Non-pigmented ciliary epithelial cell (primary cell): ENCODE results near the gene FSTL3.
"Not testable (repeated sequence)": the region's sequence is repeated elsewhere in the genome, so short reads cannot be mapped to it uniquely, and the experiment has no call there.

ENCODE experiments used
- DNase-seq: peaks from one replicate; pipeline ENCODE4 v3.0.0-alpha.2; 2010; ENCODE audit warnings: low read depth

FSTL3 gene

DNA sequence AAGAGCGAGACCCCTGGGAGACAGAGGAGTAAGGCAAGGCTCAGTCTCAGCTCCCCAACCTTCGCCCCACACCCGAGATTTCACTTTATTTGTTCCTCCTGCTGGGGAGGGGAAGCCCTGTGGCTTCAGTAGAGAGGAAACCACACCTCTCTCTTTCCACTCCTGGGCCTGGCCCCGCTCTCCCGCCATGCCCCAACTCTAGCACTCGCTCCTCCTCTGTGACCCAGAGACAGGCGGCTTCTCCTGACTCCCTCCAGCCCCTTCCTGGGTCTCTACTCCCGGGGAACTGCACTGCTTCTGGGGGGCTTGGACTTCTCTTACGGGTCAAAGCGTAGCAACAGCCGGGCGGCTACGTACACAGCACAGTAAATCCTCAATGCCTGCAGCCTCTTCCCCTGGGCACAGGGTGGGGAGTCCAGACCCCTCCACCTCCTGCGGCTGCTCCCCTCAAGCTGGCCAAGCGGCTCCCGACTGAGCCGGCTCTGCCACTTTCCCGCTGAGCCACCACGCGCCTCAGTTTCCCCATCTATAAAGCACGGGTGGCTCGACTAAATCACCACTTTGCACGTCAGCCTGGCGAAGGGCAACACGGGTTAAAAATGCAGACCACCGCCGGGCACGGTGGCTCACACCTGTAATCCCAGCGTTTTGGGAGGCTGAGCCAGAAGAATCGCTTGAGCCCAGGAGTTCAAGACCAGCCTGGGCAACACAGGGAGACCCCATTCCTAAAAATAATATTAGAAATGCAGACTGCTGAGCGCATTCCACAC is 14.6 kb upstream of the FSTL3 start:
- DNase-seq = no peak

GRCh38 chr19:662207-662961 is 13.8 kb upstream of the FSTL3 start:
- no peak for DNase-seq

GRCh38 chr19:662962-663681 is 13.1 kb upstream of the FSTL3 start, which contains the start of gene RNF126:
TSS of gene RNF126 (minus strand) at chr19:663214. CDS start at chr19:663121, 93 bp downstream.
- DNase-seq = no peak

- no peak for DNase-seq
Observed at GRCh38 chr19:663682-664117, 12.5 kb upstream of the FSTL3 start.

GRCh38 chr19:664913-665443 is 11.2 kb upstream of the FSTL3 start:
- no peak for DNase-seq

DNA sequence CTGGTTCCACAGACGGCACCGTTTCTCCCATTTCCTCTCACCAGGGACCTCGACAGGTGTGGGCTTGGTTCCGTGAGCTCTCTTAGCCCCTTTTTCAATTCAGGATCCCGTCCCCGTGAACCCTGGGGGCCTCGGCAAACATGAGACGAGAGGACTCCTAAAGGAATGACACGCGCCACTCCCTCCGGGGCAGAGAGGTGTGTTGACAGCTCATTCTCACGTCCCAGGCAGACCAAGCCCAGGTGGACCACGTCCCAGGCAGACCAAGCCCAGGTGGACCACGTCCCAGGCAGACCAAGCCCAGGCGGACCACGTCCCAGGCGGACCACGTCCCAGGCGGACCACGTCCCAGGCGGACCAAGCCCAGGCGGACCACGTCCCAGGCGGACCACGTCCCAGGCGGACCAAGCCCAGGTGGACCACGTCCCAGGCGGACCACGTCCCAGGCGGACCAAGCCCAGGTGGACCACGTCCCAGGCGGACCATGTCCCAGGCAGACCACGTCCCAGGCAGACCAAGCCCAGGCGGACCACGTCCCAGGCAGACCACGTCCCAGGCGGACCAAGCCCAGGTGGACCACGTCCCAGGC is 9.1 kb upstream of the FSTL3 start:
- DNase-seq = not testable (repeated sequence)

DNA sequence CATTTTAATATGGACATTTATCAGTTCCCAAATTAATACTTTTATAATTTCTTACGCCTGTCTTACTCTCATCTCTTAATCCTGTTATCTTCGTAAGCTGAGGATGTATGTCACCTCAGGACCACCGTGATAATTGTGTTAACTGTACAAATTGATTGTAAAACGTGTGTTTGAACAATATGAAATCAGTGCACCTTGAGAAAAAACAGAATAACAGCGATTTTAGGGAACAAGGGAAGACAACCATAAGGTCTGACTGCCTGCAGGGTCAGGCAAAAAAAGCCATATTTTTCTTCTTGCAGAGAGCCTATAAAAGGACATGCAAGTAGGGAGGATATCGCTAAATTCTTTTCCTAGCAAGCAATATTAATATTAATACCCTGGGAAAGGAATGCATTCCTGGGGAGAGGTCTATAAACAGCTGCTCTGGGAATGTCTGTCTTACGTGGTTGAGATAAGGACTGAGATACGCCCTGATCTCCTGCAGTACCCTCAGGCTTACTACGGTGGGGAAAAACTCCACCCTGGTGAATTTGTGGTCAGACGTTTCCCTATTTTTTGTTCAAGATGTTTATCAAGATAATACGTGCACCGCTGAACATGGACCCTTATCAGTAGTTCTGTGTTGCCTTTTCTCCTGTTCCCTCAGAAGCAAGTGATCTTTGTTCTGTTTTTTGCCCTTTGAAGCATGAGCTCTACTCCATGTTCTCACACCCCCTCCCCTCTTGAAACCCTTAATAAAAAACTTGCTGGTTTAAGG is 7.3 kb upstream of the FSTL3 start:
- DNase-seq = not testable (repeated sequence)

- DNase-seq = no peak
Observed at GRCh38 chr19:670609-671075, 5.5 kb upstream of the FSTL3 start.

DNA sequence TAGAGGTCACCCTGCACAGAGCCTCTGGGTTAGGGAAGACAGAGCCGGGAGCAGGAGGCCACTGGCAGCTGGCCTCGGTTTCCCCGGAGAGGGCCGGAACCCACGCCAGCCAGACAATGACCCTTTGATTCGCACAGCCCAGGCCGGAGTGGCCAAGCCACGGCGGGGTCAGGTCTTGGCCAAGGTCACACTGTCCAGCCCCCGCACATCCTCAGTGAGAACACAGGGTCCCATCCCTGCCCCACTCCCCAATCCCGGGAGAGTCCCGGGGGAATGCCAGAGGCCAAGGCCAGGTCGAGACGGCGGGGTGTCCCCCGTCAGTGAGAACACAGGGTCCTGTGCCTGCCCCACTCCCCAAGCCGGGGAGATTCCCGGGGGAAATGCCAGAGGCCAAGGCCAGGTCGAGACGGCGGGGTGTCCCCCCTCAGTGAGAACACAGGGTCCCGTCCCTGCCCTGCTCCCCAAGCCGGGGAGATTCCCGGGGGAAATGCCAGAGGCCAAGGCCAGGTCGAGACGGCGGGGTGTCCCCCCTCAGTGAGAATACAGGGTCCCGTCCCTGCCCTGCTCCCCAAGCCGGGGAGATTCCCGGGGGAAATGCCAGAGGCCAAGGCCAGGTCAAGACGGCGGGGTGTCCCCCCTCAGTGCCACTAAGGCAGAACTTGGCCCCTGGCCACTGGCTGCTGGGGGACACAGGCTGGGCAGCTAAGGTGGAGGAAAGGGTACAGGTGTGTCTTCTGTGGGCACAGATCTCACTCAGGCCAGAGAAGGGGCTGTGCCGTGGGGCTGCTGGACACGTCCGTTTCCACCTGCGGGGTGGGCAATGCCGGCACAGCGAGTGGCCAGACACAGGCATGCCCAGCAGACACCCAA is 1.7 kb upstream of the FSTL3 start:
- no peak for DNase-seq

DNA sequence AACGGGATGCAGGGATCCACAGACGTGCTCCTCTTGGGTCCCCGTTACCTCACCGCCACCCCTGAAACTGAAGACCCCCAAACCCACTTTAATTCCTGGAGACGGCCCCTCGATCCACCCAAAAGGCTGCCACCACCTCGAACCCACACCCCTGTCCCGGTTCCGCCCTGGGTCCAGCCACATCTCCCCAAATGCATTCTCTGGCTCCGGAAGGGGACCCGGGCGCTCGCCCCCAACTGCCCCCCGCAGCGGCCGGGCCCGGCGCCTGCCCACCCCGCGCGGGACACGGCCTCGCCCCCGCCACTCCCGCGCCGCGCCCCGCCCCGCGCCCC is 219 bp upstream of the FSTL3 start:
- DNase-seq = no peak

DNA sequence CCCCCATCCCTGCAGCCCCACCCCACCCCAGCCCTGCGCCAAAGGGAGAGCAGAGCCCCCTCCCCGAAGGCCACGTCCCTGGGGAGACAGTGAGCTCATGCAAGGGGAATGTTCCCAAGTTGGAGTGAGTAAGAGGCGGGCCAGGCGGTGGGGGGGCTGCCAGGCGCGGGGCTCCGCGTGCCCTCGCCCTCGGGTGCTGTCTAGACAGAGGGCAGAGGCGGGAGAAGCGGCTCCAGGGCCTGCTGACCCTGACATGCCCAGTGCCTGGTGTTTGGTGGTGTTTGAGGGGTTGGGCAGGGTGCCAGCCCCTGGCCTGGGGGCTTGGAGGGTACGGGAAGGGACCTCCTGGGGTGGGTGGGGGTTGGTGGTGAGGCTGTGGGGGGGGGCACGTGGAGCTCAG is 1.0 kb downstream of the FSTL3 start:
- no peak for DNase-seq

DNA sequence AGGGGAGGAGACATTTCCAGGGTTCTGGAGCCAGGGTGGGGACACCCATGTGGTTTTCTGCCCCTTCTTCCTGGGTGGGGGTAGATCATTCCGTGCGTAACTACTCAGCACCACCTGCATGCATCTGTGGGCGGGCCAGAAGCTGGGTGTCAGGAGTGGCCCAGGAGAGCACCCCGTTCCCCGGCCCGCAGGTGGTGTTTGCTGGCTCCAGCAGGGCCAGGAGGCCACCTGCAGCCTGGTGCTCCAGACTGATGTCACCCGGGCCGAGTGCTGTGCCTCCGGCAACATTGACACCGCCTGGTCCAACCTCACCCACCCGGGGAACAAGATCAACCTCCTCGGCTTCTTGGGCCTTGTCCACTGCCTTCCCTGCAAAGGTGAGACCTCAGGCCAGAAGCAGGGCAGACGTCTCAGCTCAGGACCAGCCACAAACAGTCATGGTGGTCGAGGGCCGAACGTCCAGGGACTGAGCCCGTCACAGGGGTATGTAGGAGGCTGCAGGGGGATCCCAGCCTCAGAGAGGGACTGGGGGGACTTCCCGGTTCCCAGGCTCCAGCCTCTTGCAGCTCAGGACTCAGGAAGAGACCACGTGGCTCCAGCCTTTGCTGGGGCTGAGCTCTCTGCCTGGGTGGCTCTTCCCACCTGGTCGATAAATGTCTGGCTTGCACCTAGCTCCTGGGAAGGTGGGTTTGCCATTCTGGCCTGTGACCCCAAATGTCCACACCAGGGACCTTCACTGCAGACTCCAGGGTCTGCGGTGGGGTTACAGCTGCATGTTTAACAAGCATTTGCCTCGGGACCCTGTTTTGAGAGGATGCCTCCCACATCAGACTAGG is 1.6 kb downstream of the FSTL3 start:
- no peak for DNase-seq

DNA sequence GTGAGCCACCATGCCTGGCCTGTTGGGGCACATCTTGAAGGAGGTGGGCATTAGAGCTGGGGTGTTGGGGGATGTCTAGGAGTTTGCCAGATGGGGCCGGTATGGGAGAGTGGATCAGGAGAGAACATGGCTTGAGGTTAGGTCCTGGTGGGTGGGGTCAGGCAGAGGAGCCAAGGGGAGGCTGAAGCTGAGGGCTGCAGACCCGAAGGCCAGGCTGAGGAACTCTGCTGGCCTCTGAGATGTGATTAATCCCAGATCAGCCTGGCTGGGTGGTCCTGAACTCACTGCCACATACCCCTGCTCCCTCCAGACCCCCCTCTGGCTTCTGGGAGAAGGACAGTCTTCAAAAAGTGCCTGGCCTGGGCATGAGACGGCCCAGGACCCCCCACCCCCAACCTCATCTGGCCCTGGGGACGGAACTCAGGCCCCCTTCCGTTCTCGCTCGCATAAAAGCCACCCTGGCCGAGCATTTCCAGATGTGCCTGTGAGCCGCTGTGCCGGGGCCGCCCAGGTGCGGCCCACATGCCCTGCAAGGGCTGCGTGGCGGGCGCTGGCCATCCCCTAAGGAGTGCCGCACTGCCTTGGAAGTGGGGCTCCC is 2.7 kb downstream of the FSTL3 start:
- DNase-seq = no peak

GRCh38 chr19:679418-680286 is 3.5 kb downstream of the FSTL3 start:
- no peak for DNase-seq

GRCh38 chr19:680287-681028 is 4.3 kb downstream of the FSTL3 start:
- peak; percentile 82 for DNase-seq

- DNase-seq = no peak
Observed at GRCh38 chr19:681029-682019, 5.1 kb downstream of the FSTL3 start.
